ENCODE data around the gene FUT7.

Gene FUT7

DNA sequence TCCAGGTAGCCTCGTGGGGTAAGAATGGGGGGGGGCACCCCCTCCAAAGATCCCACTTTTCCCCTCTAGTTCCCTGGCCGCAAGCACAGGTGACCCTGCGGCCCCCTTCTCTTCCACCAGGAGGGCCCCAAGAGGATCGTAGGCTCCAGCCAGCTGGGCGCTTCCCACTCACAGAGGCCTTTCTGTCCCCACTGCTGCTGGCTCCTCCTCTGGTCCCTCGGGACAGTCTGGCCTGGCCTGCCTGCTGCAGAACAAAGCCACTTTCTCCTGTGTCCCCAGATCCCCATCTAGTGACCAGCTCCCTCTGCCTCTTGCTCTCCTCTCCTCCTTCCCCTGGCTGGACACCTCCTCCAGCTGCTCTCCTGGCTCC is 39.0 kb upstream of the FUT7 start:
- in situ Hi-C loops (cut with HindIII; ENCODE audit: low sequenced_read_pairs), result no loop called here
- H3K4me3 ChIP-seq (ENCODE audit: low read depth, low read length), result peak overlapping the region; percentile 33
- no peak for DNase-seq (ENCODE audit: low read depth)

DNA sequence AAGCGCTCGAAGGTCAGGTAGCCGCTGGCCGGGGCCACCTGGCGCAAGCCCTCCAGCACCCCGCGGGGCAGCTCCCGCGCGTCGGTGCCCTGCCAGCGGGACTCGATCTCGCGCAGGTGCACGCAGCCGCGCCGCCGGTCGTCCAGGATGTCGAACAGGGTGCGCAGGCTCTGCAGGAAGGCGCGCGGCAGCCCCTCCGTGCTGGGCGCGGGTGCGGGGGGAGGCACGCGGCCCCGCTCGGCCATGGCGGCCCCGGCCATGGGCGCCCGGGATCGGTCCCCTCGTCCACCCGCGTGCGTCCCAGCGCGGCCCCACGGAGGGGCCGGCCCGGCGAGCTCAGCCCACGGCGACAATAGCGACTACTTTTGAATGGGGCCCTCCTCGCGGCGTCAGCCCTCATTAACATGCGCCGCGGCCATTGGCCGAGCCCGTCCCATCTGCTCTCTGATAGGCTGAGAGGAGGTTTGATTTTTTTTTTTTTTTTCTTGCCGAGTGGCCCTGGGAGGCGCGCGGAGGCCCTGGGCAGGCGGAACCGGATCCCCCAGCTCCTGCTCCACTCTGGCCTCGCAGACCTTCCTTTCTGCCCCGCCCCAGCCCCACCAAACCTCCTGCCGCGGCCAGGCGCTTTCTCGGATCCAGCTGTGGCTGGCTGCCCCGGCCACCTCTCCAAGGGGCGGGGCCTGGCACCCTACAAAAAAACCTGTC is 38.5 kb upstream of the FUT7 start, which contains the start of gene SAPCD2:
Gene SAPCD2, minus strand, starts transcription at position 357 of the 705 bp plus-strand sequence. Its CDS starts 97 bp downstream, at position 260.
- peak within 1 kb of the TSS; percentile 33 for H3K4me3 ChIP-seq (ENCODE audit: low read depth, low read length)
- DNase-seq (ENCODE audit: low read depth), result peak; percentile 40
- in situ Hi-C loops (cut with HindIII; ENCODE audit: low sequenced_read_pairs), result no loop called here
- TF ChIP-seq, protein P1, sequence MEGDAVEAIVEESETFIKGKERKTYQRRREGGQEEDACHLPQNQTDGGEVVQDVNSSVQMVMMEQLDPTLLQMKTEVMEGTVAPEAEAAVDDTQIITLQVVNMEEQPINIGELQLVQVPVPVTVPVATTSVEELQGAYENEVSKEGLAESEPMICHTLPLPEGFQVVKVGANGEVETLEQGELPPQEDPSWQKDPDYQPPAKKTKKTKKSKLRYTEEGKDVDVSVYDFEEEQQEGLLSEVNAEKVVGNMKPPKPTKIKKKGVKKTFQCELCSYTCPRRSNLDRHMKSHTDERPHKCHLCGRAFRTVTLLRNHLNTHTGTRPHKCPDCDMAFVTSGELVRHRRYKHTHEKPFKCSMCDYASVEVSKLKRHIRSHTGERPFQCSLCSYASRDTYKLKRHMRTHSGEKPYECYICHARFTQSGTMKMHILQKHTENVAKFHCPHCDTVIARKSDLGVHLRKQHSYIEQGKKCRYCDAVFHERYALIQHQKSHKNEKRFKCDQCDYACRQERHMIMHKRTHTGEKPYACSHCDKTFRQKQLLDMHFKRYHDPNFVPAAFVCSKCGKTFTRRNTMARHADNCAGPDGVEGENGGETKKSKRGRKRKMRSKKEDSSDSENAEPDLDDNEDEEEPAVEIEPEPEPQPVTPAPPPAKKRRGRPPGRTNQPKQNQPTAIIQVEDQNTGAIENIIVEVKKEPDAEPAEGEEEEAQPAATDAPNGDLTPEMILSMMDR (IDR thresholded peaks at IDR 0.05; ENCODE audit: low read depth, low read length, missing control alignments), result no peak

More for the DNA sequence above, 39.0 kb upstream of the FUT7 start:
- TF ChIP-seq, protein P1 (IDR thresholded peaks at IDR 0.05; ENCODE audit: low read depth, low read length, missing control alignments), result peak; percentile 38

DNA sequence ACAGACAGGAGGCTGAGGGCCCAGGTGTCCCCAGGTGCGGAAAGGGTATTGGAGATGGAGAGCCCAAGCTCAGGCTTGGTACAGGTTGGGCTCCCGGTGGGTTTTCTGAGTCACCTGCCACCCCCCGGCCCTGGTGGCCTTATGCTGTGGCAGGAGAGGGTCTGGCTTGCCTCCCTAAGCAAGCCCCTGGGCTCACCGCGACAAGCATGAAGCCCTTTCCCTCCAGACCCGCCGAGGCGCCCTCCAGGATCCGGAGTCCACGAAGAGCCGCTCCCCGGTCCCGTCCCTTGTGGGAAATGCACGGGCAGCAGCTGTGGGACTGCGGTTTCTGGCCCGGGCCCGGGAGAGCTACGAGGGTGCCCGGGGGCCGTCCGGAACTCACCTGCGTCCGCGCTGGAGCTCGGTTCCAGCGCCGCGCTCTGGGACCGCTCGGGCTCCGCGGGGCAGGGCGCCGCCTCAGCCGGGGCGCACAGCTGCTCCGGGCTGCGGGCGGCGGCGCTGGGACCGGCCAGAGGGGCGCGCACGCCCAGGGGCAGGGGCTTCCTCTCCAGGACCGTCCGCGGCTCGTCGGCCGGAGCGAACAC is 37.7 kb upstream of the FUT7 start:
- DNase-seq (ENCODE audit: low read depth), result no peak
- H3K4me3 ChIP-seq (ENCODE audit: low read depth, low read length), result peak overlapping the region; percentile 16
- in situ Hi-C loops (cut with HindIII; ENCODE audit: low sequenced_read_pairs), result no loop called here
- TF ChIP-seq, protein P1 (IDR thresholded peaks at IDR 0.05; ENCODE audit: low read depth, low read length, missing control alignments), result no peak

DNA sequence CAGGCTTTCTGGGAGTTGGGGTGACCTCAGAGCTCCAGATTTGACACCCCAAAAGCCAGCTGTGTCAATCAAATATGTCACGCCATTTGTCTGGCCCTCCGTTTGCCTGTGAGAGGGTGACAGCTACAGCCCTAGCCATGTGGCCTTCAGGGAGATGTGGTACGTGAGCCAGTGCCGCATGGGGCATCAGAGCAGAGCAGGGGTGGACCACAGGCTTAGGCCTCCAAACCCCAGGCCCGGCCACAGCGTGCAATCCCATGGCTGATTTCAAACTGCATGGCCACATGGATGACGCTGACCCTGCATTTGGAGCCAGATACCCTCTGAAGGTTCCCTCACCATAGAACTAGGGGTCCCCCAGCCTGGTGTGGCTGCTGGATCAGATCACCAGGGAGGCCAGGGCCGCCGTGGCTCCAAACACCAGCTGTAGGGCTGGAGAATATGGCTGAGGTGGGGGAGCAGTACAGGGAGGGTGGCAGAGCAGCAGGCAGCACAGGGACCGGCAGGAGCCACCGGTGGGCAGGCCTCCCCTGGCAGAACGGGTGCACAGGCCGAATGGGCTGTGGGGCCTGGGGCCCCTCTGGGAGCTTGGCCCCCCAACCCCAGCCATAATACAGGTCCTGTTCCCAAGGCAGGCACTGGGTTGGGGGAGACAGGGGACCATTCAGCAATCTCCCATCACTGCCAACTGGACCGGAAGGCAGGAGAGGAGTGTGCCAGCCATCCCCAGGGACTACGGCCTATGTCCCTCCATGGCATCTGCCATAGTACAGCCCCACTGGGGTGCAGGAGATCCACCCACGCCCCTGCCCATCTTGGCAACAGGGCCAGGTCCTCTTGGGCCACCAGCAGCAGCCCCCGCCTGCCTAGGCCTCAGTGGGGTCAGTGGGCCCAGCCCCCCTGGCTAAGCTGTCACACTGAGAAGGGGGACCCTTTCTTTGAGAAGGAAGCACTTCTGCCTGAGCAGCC is 36.9 kb upstream of the FUT7 start:
- in situ Hi-C loops (cut with HindIII; ENCODE audit: low sequenced_read_pairs), result no loop called here
- H3K4me3 ChIP-seq (ENCODE audit: low read depth, low read length), result peak overlapping the region; percentile 16
- no peak for DNase-seq (ENCODE audit: low read depth)
- TF ChIP-seq, protein P1 (IDR thresholded peaks at IDR 0.05; ENCODE audit: low read depth, low read length, missing control alignments), result no peak

DNA sequence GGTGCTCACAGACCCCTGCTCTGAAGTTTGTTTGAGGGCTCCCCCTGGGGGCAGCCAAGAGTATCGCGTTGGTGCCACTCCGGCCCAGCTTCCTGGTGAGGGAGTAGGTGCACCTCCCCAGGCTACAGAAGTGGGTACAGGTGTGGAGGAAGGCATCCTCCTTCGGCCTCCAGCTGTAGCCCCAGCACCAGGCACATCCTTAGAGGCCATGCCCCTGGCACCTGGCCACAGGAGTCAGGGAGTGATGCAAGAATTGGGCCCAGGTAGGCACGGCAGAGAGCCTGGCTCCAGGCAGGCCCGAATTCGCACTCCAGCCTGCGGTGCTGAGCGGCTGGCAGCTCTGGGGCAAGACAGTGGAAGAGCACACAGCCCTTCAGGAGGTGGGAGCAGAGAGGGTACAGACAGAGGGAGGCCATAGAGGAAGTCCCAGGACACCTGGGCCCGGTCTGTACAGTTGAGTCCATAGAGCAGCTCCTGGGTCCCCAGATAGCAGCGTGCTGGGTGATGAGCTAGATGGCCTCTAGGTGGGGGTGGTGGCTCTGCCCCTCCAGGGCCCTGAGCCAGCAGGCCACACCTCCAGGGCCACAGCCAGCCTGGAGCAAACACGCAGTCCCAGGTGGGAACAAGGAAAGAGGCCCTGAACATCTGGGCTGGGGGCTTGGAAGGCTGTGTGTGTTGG is 36.1 kb upstream of the FUT7 start:
- H3K4me3 ChIP-seq (ENCODE audit: low read depth, low read length), result no peak overlapping the region
- TF ChIP-seq, protein P1 (IDR thresholded peaks at IDR 0.05; ENCODE audit: low read depth, low read length, missing control alignments), result peak; percentile 84
- in situ Hi-C loops (cut with HindIII; ENCODE audit: low sequenced_read_pairs), result no loop called here
- peak; percentile 49 for DNase-seq (ENCODE audit: low read depth)

Data from astrocyte of the cerebellum (primary cell).